Mesodermal cell (in vitro differentiated cells): ENCODE measurements around the gene GDF11.

Source experiments
- H3K27ac ChIP-seq: 2 replicates; pipeline ENCODE4 v1.7.0; 2013; ENCODE audit warnings: mild to moderate bottlenecking, low read depth, low read length, moderate library complexity; ENCODE audit not compliant: severe bottlenecking
- H3K36me3 ChIP-seq: 2 replicates; pipeline ENCODE4 v1.7.1; 2013; ENCODE audit warnings: mild to moderate bottlenecking, low read length, moderate library complexity; ENCODE audit not compliant: control insufficient read depth, insufficient read depth
- H3K4me1 ChIP-seq: one replicate; pipeline ENCODE4 v1.7.1; 2013; ENCODE audit warnings: mild to moderate bottlenecking, low read length; ENCODE audit not compliant: insufficient read depth, control insufficient read depth, poor library complexity, severe bottlenecking
- H3K4me3 ChIP-seq: 2 replicates; pipeline ENCODE4 v1.7.0; 2013; ENCODE audit warnings: low read length, control low read depth, mild to moderate bottlenecking; ENCODE audit not compliant: insufficient read depth, poor library complexity, severe bottlenecking; ENCODE audit errors: extremely low read depth
- H3K9me3 ChIP-seq: 2 replicates; pipeline ENCODE4 v1.7.1; 2013; ENCODE audit warnings: mild to moderate bottlenecking, low read length, moderate library complexity; ENCODE audit not compliant: control insufficient read depth
- WGBS, 2 experiments: methylation state at CpG; one replicate each; pipeline ENCODE4 v1.1.5; 2013; ENCODE audit warnings: missing lambda C conversion rate in 2 of 2; ENCODE audit not compliant: insufficient coverage in 2 of 2; 5-methylcytosine and 5-hydroxymethylcytosine counted together

Gene GDF11

GRCh38 chr12:55707841-55708694, 34.9 kb upstream of the GDF11 start, which contains the start of gene ITGA7:
ITGA7 (minus strand) TSS chr12:55707904; CDS start chr12:55707682, 222 bp downstream.
- peaks cover 14% of the 10 kb centered on the region for H3K4me1 ChIP-seq
- H3K4me3 ChIP-seq: peak within 1 kb of the TSS; percentile 57
- 0% methylated on average over 13 to 18 of the region's 39 CpGs for WGBS, 2 experiments
- no peaks in the 10 kb centered on the region for H3K36me3 ChIP-seq
- H3K27ac ChIP-seq: peak within 1 kb of the TSS; percentile 8
- no peaks in the 10 kb centered on the region for H3K9me3 ChIP-seq

- 20 to 50% methylated on average over 1 of the region's 3 CpGs for WGBS, 2 experiments
- peaks cover 14% of the 10 kb centered on the region for H3K4me1 ChIP-seq
These were observed 34.2 kb upstream of the GDF11 start for GRCh38 chr12:55708695-55709233.

GRCh38 chr12:55711786-55712553, 31.0 kb upstream of the GDF11 start:
- WGBS, 2 experiments: 100% methylated on average over 1 to 3 of the region's 4 CpGs
- H3K27ac ChIP-seq: no peak overlapping the region
- no peaks in the 10 kb centered on the region for H3K9me3 ChIP-seq
- no peak overlapping the region for H3K4me3 ChIP-seq
- no peaks in the 10 kb centered on the region for H3K36me3 ChIP-seq
- H3K4me1 ChIP-seq: peaks cover 18% of the 10 kb centered on the region

More at GRCh38 chr12:55708695-55709233, 34.2 kb upstream of the GDF11 start:
- H3K36me3 ChIP-seq: no peaks in the 10 kb centered on the region
- H3K27ac ChIP-seq: no peak overlapping the region
- no peaks in the 10 kb centered on the region for H3K9me3 ChIP-seq
- peak overlapping the region; percentile 57 for H3K4me3 ChIP-seq

GRCh38 chr12:55712700-55713415, 30.1 kb upstream of the GDF11 start:
- Histone ChIP-seq H3K4me3 (no peak overlapping the region), H3K9me3 (no peaks in the 10 kb centered on the region), H3K36me3 (no peaks in the 10 kb centered on the region), H3K4me1 (peaks cover 25% of the 10 kb centered on the region), H3K27ac (no peak overlapping the region)
- WGBS, 2 experiments: no CpG with 5 or more reads among the region's 1 CpG

- no peak overlapping the region for H3K4me3 ChIP-seq
- no peaks in the 10 kb centered on the region for H3K36me3 ChIP-seq
- no peak overlapping the region for H3K27ac ChIP-seq
- H3K4me1 ChIP-seq: peaks cover 31% of the 10 kb centered on the region
- WGBS, 2 experiments: 86 to 100% methylated on average over 1 of the region's 2 CpGs
- no peaks in the 10 kb centered on the region for H3K9me3 ChIP-seq
These were observed 29.2 kb upstream of the GDF11 start for GRCh38 chr12:55713721-55714120.

GRCh38 chr12:55715169-55715764, 27.7 kb upstream of the GDF11 start:
- peak overlapping the region; percentile 87 for H3K4me3 ChIP-seq
- peaks cover 3% of the 10 kb centered on the region for H3K36me3 ChIP-seq
- H3K27ac ChIP-seq: peak overlapping the region; percentile 36
- WGBS, 2 experiments: 82 to 97% methylated on average over 2 to 4 of the region's 7 CpGs
- H3K4me1 ChIP-seq: peaks cover 32% of the 10 kb centered on the region
- H3K9me3 ChIP-seq: no peaks in the 10 kb centered on the region

GRCh38 chr12:55715833-55716581, 26.9 kb upstream of the GDF11 start, which contains the start of gene BLOC1S1:
BLOC1S1 (plus strand) TSS chr12:55716046; CDS start chr12:55716052, 6 bp downstream.
- H3K4me3 ChIP-seq: peak within 1 kb of the TSS; percentile 87
- WGBS, 2 experiments: 1% methylated on average over 26 to 33 of the region's 42 CpGs
- peak within 1 kb of the TSS; percentile 84 for H3K27ac ChIP-seq
- H3K4me1 ChIP-seq: peaks cover 32% of the 10 kb centered on the region
- H3K9me3 ChIP-seq: no peaks in the 10 kb centered on the region
- peaks cover 3% of the 10 kb centered on the region for H3K36me3 ChIP-seq

GRCh38 chr12:55716582-55716957, 26.4 kb upstream of the GDF11 start:
- no peaks in the 10 kb centered on the region for H3K9me3 ChIP-seq
- peak overlapping the region; percentile 87 for H3K4me3 ChIP-seq
- H3K4me1 ChIP-seq: peaks cover 32% of the 10 kb centered on the region
- peaks cover 3% of the 10 kb centered on the region for H3K36me3 ChIP-seq
- H3K27ac ChIP-seq: peak overlapping the region; percentile 84
- 2% methylated on average over 10 of the region's 13 CpGs; no CpG with 5 or more reads in 1 of the 2 experiments for WGBS, 2 experiments

GRCh38 chr12:55717011-55718007, 25.6 kb upstream of the GDF11 start:
- Histone ChIP-seq H3K36me3 (peaks cover 4% of the 10 kb centered on the region), H3K27ac (peak overlapping the region; percentile 41)
- WGBS, 2 experiments: 37 to 43% methylated on average over 6 of the region's 8 CpGs

More at GRCh38 chr12:55717011-55718007, 25.6 kb upstream of the GDF11 start:
- no peaks in the 10 kb centered on the region for H3K9me3 ChIP-seq
- peaks cover 32% of the 10 kb centered on the region for H3K4me1 ChIP-seq
- H3K4me3 ChIP-seq: peak overlapping the region; percentile 87
